GM23338 (cell line): Measurements from ENCODE around the gene MNDA. TPM values are rescaled to one million over a fixed set of nuclear protein-coding genes. Genes with fewer than 3 reads are reported as not detected.

ENCODE experiments used
- ATAC-seq: fragments of 200-7000 bp; cut with Tn5 transposase; 3 replicates; pipeline ENCODE4 v1.9.1; 2020
- DNase-seq: peaks from one replicate; pipeline ENCODE4 v3.0.0-alpha.2; 2015; ENCODE audit warnings: low spot score
- H2AFZ ChIP-seq: fragments of 200-600 bp; sonication (generic); 2 replicates; pipeline ENCODE4 v1.8.0; 2016; ENCODE audit warnings: antibody characterized with exemption, mild to moderate bottlenecking, moderate library complexity
- H3F3A ChIP-seq: fragments of 200-600 bp; sonication (generic); replicated peaks from 2 replicates; pipeline ENCODE4 v1.8.0; 2017; ENCODE audit warnings: antibody characterized with exemption, mixed run types, low read depth
- H3K27ac ChIP-seq: fragments of 200-600 bp; sonication (generic); 2 replicates; pipeline ENCODE4 v1.6.1; 2016; ENCODE audit warnings: low read depth
- H3K27me3 ChIP-seq: fragments of 200-600 bp; sonication (generic); 2 replicates; pipeline ENCODE4 v1.8.0; 2016; ENCODE audit warnings: mild to moderate bottlenecking, mixed run types, moderate library complexity; ENCODE audit not compliant: insufficient read depth
- H3K36me3 ChIP-seq: fragments of 200-600 bp; sonication (generic); 2 replicates; pipeline ENCODE4 v1.8.0; 2016; ENCODE audit warnings: mild to moderate bottlenecking; ENCODE audit not compliant: insufficient read depth
- H3K4me1 ChIP-seq: fragments of 200-600 bp; sonication (generic); 2 replicates; pipeline ENCODE4 v1.8.0; 2016; ENCODE audit warnings: mild to moderate bottlenecking, moderate library complexity; ENCODE audit not compliant: insufficient read depth
- H3K4me2 ChIP-seq: fragments of 200-600 bp; sonication (generic); 2 replicates; pipeline ENCODE4 v1.7.1; 2017; ENCODE audit warnings: mixed run types
- H3K4me3 ChIP-seq: fragments of 200-600 bp; sonication (generic); 2 replicates; pipeline ENCODE4 v1.6.1; 2016; ENCODE audit warnings: mixed run types
- H3K79me2 ChIP-seq: fragments of 200-600 bp; sonication (generic); replicated peaks from 2 replicates; pipeline ENCODE4 v1.8.0; 2017; ENCODE audit warnings: mild to moderate bottlenecking; ENCODE audit not compliant: insufficient read depth
- H3K9me2 ChIP-seq: fragments of 200-600 bp; sonication (generic); 2 replicates; pipeline ENCODE4 v1.8.0; 2017; ENCODE audit not compliant: insufficient read depth
- H4K20me1 ChIP-seq: fragments of 200-600 bp; sonication (generic); replicated peaks from 2 replicates; pipeline ENCODE4 v1.8.0; 2017; ENCODE audit warnings: mild to moderate bottlenecking; ENCODE audit not compliant: insufficient read depth
- H3K27ac Mint-ChIP-seq: 2 replicates; pipeline ENCODE4 v1.8.0; 2020; ENCODE audit warnings: inconsistent platforms, mild to moderate bottlenecking, moderate library complexity, mixed read lengths
- H3K27me3 Mint-ChIP-seq: 3 replicates; pipeline ENCODE4 v1.8.0; 2022; ENCODE audit warnings: low read depth, mild to moderate bottlenecking, moderate library complexity, mixed read lengths, inconsistent platforms; ENCODE audit not compliant: insufficient read depth, poor library complexity
- H3K36me3 Mint-ChIP-seq: 3 replicates; pipeline ENCODE4 v1.8.0; 2021; ENCODE audit warnings: low read depth, mild to moderate bottlenecking, inconsistent platforms, moderate library complexity, mixed read lengths
- H3K4me1 Mint-ChIP-seq: 3 replicates; pipeline ENCODE4 v1.8.0; 2020; ENCODE audit warnings: mild to moderate bottlenecking, inconsistent platforms, mixed read lengths
- H3K4me3 Mint-ChIP-seq: 3 replicates; pipeline ENCODE4 v1.8.0; 2021; ENCODE audit warnings: moderate library complexity, mild to moderate bottlenecking, inconsistent platforms, mixed read lengths
- H3K9me3 Mint-ChIP-seq: 3 replicates; pipeline ENCODE4 v1.8.0; 2020; ENCODE audit warnings: moderate library complexity, mild to moderate bottlenecking, inconsistent platforms, mixed read lengths
- CREB1 ChIP-seq: fragments of 250-450 bp; sonication (Bioruptor Pico); IDR thresholded peaks from 2 replicates; pipeline ENCODE4 v1.5.0; 2020; ENCODE audit warnings: low read depth, mild to moderate bottlenecking, moderate library complexity
- CTCF ChIP-seq, 2 experiments: fragments of 200-600 bp in 1 of 2; sonication (generic) in 1 of 2; conservative IDR thresholded peaks; 2 replicates each; pipeline versions ENCODE4 v1.5.1 to v1.6.1; 2016 to 2017; ENCODE audit warnings: antibody characterized with exemption in 2 of 2, low read depth in 2 of 2, mild to moderate bottlenecking in 2 of 2, moderate library complexity in 1 of 2
- ETS1 ChIP-seq: IDR thresholded peaks from 2 replicates; pipeline ENCODE4 v1.6.1; 2016; ENCODE audit warnings: antibody characterized with exemption
- JUNB ChIP-seq: IDR thresholded peaks from one replicate; pipeline ENCODE4 v1.6.1; 2016; ENCODE audit warnings: antibody characterized with exemption; ENCODE audit not compliant: unreplicated experiment
- ZNF114 ChIP-seq: fragments of 250-450 bp; sonication (Bioruptor Pico); IDR thresholded peaks from 2 replicates; pipeline ENCODE4 v1.5.0; 2020; ENCODE audit warnings: mild to moderate bottlenecking, moderate library complexity
- ZNF331 ChIP-seq: fragments of 250-450 bp; sonication (Bioruptor Pico); IDR thresholded peaks from 2 replicates; pipeline ENCODE4 v1.5.0; 2020; ENCODE audit warnings: low read depth, mild to moderate bottlenecking, moderate library complexity
- ZNF462 ChIP-seq: fragments of 250-450 bp; sonication (Bioruptor Pico); IDR thresholded peaks from 2 replicates; pipeline ENCODE4 v1.5.0; 2020; ENCODE audit warnings: mild to moderate bottlenecking, moderate library complexity
- polyA plus RNA-seq: library from polyadenylated mRNA; unstranded; fragments of >200 nt; fragmentation: Nextera tagmentation; extraction: Ambion mirVana; gene quantifications from 2 replicates; pipeline ENCODE4 v1.2.1, GENCODE V29; 2016
- total RNA-seq: library from RNA; depleted of rRNA; stranded (reverse); fragments of >200 nt; shearing (Covaris generic); gene quantifications from 2 replicates; pipeline ENCODE4 v1.2.3, GENCODE V29; 2014

MNDA gene
- total and polyA plus RNA-seq, 2 experiments from 2014 or later = not detected

- Histone ChIP-seq H3K4me1 (no peaks in the 10 kb centered on the region), H3K27me3 (no peaks in the 10 kb centered on the region), H3K9me2 (no peaks in the 10 kb centered on the region), H2AFZ (no peak overlapping the region), H4K20me1 (no peaks in the 10 kb centered on the region), H3K27ac (no peak overlapping the region), H3F3A (no peaks in the 10 kb centered on the region), H3K36me3 (no peaks in the 10 kb centered on the region), H3K4me3 (no peak overlapping the region), H3K79me2 (no peaks in the 10 kb centered on the region), H3K4me2 (no peak overlapping the region)
- DNase-seq (no peak), ATAC-seq (no peak)
- no peak for TF ChIP-seq JUNB
- no peak for TF ChIP-seq ZNF114
- no peak for TF ChIP-seq ZNF331 (CRISPR knock-in tag)
- no peak for TF ChIP-seq CREB1 (CRISPR knock-in tag)
- no peak for TF ChIP-seq CTCF (conservative IDR thresholded peaks at IDR 0.05; ENCODE audit: low read depth in 2 of 2)
- TF ChIP-seq ZNF462 = no peak
- no peak for TF ChIP-seq ETS1
- Mint-ChIP-seq H3K4me3 (no peak overlapping the region), H3K27me3 (peaks cover 2% of the 10 kb centered on the region), H3K27ac (no peak overlapping the region), H3K36me3 (no peaks in the 10 kb centered on the region), H3K4me1 (no peaks in the 10 kb centered on the region), H3K9me3 (no peaks in the 10 kb centered on the region)
Observed at GRCh38 chr1:158801396-158801795, 29.8 kb upstream of the MNDA start.
